ENCODE data around the gene ESRP2. TPM values are rescaled to one million over a fixed set of nuclear protein-coding genes. Genes with fewer than 3 reads are reported as not detected.

The ESRP2 gene
- total RNA-seq, 1 donor from 2014 or later = 64.5 TPM

DNA sequence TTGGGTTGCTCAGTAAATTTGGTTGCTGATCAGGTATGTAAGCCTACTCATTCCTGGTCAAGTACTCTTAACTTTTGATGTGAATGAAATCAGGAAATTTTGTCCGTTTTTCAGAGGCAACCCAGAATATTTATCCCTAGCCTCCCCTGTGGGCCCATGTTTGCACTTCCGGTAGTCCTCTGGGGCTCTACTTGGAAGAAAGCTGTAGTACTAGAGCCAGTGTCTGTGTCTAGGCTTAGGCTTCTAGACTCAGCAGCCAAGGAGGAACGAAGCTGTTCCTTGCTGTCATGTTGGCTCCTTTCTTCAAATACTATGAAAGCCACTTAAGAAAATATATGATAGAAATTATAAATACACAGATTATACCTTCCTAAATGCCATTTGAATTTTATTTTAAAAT is 21.2 kb downstream of the ESRP2 start:
- Histone ChIP-seq H3K4me3 (no peak overlapping the region), H3K27ac (no peak overlapping the region), H3K36me3 (peaks cover 12% of the 10 kb centered on the region), H3K27me3 (ENCODE audit: low read depth) (no peaks in the 10 kb centered on the region), H3K4me1 (peaks cover 8% of the 10 kb centered on the region), H3K9me3 (no peaks in the 10 kb centered on the region)
- intact Hi-C loops (cut with DNase I) = no loop called here
- DNase-seq (no peak), ATAC-seq (peak in 1 of 2 donors; percentile 39)
- TF ChIP-seq, protein P1, sequence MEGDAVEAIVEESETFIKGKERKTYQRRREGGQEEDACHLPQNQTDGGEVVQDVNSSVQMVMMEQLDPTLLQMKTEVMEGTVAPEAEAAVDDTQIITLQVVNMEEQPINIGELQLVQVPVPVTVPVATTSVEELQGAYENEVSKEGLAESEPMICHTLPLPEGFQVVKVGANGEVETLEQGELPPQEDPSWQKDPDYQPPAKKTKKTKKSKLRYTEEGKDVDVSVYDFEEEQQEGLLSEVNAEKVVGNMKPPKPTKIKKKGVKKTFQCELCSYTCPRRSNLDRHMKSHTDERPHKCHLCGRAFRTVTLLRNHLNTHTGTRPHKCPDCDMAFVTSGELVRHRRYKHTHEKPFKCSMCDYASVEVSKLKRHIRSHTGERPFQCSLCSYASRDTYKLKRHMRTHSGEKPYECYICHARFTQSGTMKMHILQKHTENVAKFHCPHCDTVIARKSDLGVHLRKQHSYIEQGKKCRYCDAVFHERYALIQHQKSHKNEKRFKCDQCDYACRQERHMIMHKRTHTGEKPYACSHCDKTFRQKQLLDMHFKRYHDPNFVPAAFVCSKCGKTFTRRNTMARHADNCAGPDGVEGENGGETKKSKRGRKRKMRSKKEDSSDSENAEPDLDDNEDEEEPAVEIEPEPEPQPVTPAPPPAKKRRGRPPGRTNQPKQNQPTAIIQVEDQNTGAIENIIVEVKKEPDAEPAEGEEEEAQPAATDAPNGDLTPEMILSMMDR (IDR thresholded peaks at IDR 0.05) = no peak

DNA sequence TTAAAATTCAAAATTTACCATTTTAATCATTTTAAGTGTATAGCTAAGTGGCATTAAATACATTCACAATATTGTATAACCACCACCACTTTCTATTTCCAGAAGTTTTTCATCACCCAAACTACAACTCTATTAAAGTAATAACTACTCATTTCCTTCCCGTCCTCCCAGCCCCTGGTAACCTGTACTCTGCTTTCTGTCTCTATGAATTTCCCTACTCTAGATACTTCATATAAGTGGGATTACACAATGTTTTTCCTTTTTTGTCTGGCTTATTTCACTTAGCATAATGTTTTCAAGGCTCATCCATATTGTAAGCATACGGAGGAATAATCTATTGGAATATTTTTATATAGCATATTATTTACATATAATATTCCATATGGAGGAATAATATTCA is 29.7 kb downstream of the ESRP2 start:
- ATAC-seq = peak; percentile 42 to 66
- Histone ChIP-seq H3K36me3 (peaks cover 24% of the 10 kb centered on the region), H3K27ac (no peak overlapping the region), H3K27me3 (ENCODE audit: low read depth) (no peaks in the 10 kb centered on the region), H3K9me3 (no peaks in the 10 kb centered on the region), H3K4me1 (no peaks in the 10 kb centered on the region), H3K4me3 (no peak overlapping the region)
- TF ChIP-seq, protein P1 (IDR thresholded peaks at IDR 0.05) = no peak
- intact Hi-C loops (cut with DNase I) = no loop called here
- no peak for DNase-seq

DNA sequence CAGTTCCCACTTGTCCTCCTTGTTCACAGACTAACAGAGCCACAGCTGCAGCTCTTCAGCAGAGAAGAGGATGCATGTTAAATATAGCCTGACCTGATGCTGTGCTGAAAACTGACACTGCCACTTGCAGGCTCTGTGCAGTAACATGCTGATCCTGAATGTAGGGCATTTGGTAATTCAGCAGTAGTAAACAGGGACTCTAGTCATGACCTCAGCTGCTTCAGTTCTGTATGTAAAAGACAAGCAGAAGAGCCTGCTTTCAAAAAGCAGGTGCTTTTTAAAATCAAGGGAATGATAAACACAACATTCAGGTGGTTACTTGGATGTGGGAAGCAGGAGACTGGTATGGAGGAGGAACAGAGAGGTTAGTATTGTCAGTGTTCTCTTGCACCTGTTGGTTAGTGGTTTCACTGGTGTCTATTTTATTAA is 33.8 kb downstream of the ESRP2 start:
- ATAC-seq = no peak
- DNase-seq = no peak
- TF ChIP-seq, protein P1 (IDR thresholded peaks at IDR 0.05) = no peak
- Histone ChIP-seq H3K27ac (no peak overlapping the region), H3K9me3 (no peaks in the 10 kb centered on the region), H3K4me3 (no peak overlapping the region), H3K4me1 (peaks cover 3% of the 10 kb centered on the region), H3K36me3 (peaks cover 19% of the 10 kb centered on the region), H3K27me3 (ENCODE audit: low read depth) (no peaks in the 10 kb centered on the region)
- intact Hi-C loops (cut with DNase I) = no loop called here

DNA sequence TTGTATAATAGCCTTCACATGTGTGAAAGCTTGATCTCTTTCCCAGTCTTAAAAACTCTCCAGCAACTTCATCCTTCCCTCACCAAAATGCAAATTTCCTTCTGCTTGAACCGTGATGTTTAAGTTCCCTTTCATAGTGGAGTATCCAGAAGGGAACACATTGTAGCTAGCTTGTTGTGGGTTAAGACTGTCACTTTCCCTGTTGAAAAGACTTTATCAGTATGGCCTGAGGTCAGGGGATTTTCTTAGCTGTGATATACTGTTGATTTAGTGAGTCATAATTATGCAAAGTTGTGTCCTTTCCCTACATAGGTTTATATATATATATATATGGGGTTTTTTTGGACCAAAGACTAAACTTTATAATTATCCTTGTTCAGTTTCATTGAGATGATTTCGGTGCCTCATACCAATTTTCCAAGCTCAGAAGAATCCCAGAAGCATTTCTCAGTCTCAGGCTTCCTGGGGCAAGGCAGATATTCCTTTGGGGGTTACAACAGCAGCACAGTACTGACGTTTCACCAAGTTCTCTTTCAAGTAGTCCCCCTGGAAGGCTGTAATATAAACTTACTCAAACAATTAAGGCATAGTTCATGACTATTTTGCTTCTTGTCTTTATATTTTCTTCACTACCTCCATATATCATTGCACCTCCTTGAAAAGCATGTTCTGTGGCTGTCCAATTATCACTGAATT is 35.7 kb downstream of the ESRP2 start:
- no peak overlapping the region for H3K4me3 ChIP-seq
- H3K9me3 ChIP-seq = no peaks in the 10 kb centered on the region
- peaks cover 3% of the 10 kb centered on the region for H3K4me1 ChIP-seq
- no peak overlapping the region for H3K27ac ChIP-seq
- ATAC-seq (peak in 1 of 2 donors; percentile 42), DNase-seq (no peak)
- no peaks in the 10 kb centered on the region for H3K27me3 ChIP-seq (ENCODE audit: low read depth)
- H3K36me3 ChIP-seq = peaks cover 21% of the 10 kb centered on the region
- intact Hi-C loops (cut with DNase I) = no loop called here
- TF ChIP-seq, protein P1 (IDR thresholded peaks at IDR 0.05) = no peak

DNA sequence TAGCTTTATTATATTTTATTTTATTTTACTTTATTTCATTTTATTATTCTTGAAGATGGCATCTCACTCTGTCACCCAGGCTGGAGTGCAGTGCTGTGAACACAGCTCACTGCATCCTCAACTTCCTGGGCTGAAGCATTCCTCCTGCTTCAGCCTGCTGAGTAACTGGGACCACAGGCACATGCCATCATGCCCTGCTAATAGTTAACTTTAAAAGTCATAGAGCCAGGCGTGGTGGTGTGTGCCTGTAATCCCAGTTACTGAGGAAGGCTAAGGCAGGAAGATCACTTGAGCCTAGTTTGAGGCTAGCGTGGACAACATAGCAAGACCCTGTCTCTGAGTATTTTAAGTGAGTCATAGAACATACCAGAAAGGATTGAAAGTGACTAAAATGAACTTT is 38.7 kb downstream of the ESRP2 start:
- Histone ChIP-seq H3K9me3 (no peaks in the 10 kb centered on the region), H3K36me3 (peaks cover 30% of the 10 kb centered on the region), H3K27me3 (ENCODE audit: low read depth) (no peaks in the 10 kb centered on the region), H3K4me1 (peaks cover 3% of the 10 kb centered on the region), H3K4me3 (no peak overlapping the region), H3K27ac (no peak overlapping the region)
- TF ChIP-seq, protein P1 (IDR thresholded peaks at IDR 0.05) = no peak
- no peak for DNase-seq
- ATAC-seq = no peak
- intact Hi-C loops (cut with DNase I) = no loop called here
